ENCODE data around the gene TSG101. TPM values are rescaled to one million over a fixed set of nuclear protein-coding genes. Genes with fewer than 3 reads are reported as not detected.

TSG101 gene
- total RNA-seq, 1 experiment from 2014 or later = 78.4 TPM

GRCh38 chr11:18498039-18498438 lies 28.7 kb downstream of the TSG101 start:
- Mint-ChIP-seq H3K9me3 (ENCODE audit: unreplicated experiment) (peaks cover 10% of the 10 kb centered on the region), H3K27ac (ENCODE audit: low read depth, unreplicated experiment) (no peak overlapping the region), H3K4me3 (ENCODE audit: unreplicated experiment) (no peak overlapping the region), H3K36me3 (ENCODE audit: insufficient read depth, unreplicated experiment) (peaks cover 79% of the 10 kb centered on the region), H3K4me1 (ENCODE audit: insufficient read depth, unreplicated experiment) (no peaks in the 10 kb centered on the region), H3K27me3 (ENCODE audit: insufficient read depth, unreplicated experiment) (no peaks in the 10 kb centered on the region)
- TF ChIP-seq CTCF (IDR thresholded peaks at IDR 0.05; ENCODE audit: unreplicated experiment) = no peak
- ChIA-PET CTCF (interaction anchor here (0.6 kb wide), 1 partner anchor 19 kb away, joined by 3 read pairs; no protein-coding TSS in a partner anchor), POLR2A (no interaction called here)
- DNase-seq (ENCODE audit: unreplicated experiment) = no peak
- intact Hi-C loops (cut with micrococcal nuclease) = loop anchor here (10.0 kb wide), 1 partner anchor 253 kb away; the partner anchor contains the start of gene SAA2
- no TSS peak for BruUV-seq (replicated peaks)

GRCh38 chr11:18495703-18496102 lies 31.0 kb downstream of the TSG101 start:
- CTCF ChIA-PET = interaction anchor here (0.9 kb wide), 1 partner anchor 405 kb away, joined by 3 read pairs; no protein-coding TSS in a partner anchor
- POLR2A ChIA-PET = interaction anchor here (0.6 to 0.7 kb wide), 2 partner anchors 12 to 504 kb away, joined by 3 to 5 read pairs; no protein-coding TSS in a partner anchor
- Mint-ChIP-seq H3K36me3 (ENCODE audit: insufficient read depth, unreplicated experiment) (peaks cover 67% of the 10 kb centered on the region), H3K27me3 (ENCODE audit: insufficient read depth, unreplicated experiment) (no peaks in the 10 kb centered on the region), H3K4me1 (ENCODE audit: insufficient read depth, unreplicated experiment) (no peaks in the 10 kb centered on the region), H3K4me3 (ENCODE audit: unreplicated experiment) (no peak overlapping the region), H3K9me3 (ENCODE audit: unreplicated experiment) (no peaks in the 10 kb centered on the region), H3K27ac (ENCODE audit: low read depth, unreplicated experiment) (no peak overlapping the region)
- intact Hi-C loops (cut with micrococcal nuclease) = loop anchor here (10.0 kb wide), 1 partner anchor 251 kb away; the partner anchor contains the start of gene SAA2
- DNase-seq (ENCODE audit: unreplicated experiment) = no peak
- no TSS peak for BruUV-seq (replicated peaks)
- TF ChIP-seq CTCF (IDR thresholded peaks at IDR 0.05; ENCODE audit: unreplicated experiment) = no peak

- H3K4me3 Mint-ChIP-seq (ENCODE audit: unreplicated experiment) = no peak overlapping the region
- ChIA-PET POLR2A (interaction anchor here (0.7 to 0.8 kb wide), 2 partner anchors 25 to 99 kb away, joined by 3 to 4 read pairs; no protein-coding TSS in a partner anchor), CTCF (interaction anchor here (0.9 to 1.0 kb wide), 2 partner anchors 252 to 405 kb away, joined by 3 read pairs; no protein-coding TSS in a partner anchor)
- H3K36me3 Mint-ChIP-seq (ENCODE audit: insufficient read depth, unreplicated experiment) = peaks cover 67% of the 10 kb centered on the region
- no peak for DNase-seq (ENCODE audit: unreplicated experiment)
- no peaks in the 10 kb centered on the region for H3K4me1 Mint-ChIP-seq (ENCODE audit: insufficient read depth, unreplicated experiment)
- H3K9me3 Mint-ChIP-seq (ENCODE audit: unreplicated experiment) = no peaks in the 10 kb centered on the region
- intact Hi-C loops (cut with micrococcal nuclease) = loop anchor here (10.0 kb wide), 1 partner anchor 250 kb away; the partner anchor contains the start of gene SAA2
- no peak for TF ChIP-seq CTCF (IDR thresholded peaks at IDR 0.05; ENCODE audit: unreplicated experiment)
- BruUV-seq (replicated peaks) = no TSS peak
- H3K27ac Mint-ChIP-seq (ENCODE audit: low read depth, unreplicated experiment) = no peak overlapping the region
- H3K27me3 Mint-ChIP-seq (ENCODE audit: insufficient read depth, unreplicated experiment) = no peaks in the 10 kb centered on the region
Observed at GRCh38 chr11:18495271-18495670, 31.5 kb downstream of the TSG101 start.

GRCh38 chr11:18493310-18493709 lies 33.4 kb downstream of the TSG101 start:
- ChIA-PET CTCF (interaction anchor here (0.8 to 1.4 kb wide), 3 partner anchors 83 to 378 kb away, joined by 3 to 7 read pairs (median 4); no protein-coding TSS in a partner anchor), POLR2A (interaction anchor here (0.6 to 1.8 kb wide), 8 partner anchors 12 to 387 kb away, joined by 3 to 4 read pairs (median 4); partner anchors contain the start of genes LDHA and TSG101)
- Mint-ChIP-seq H3K9me3 (ENCODE audit: unreplicated experiment) (no peaks in the 10 kb centered on the region), H3K27me3 (ENCODE audit: insufficient read depth, unreplicated experiment) (no peaks in the 10 kb centered on the region), H3K4me1 (ENCODE audit: insufficient read depth, unreplicated experiment) (no peaks in the 10 kb centered on the region), H3K4me3 (ENCODE audit: unreplicated experiment) (no peak overlapping the region), H3K27ac (ENCODE audit: low read depth, unreplicated experiment) (no peak overlapping the region), H3K36me3 (ENCODE audit: insufficient read depth, unreplicated experiment) (peaks cover 72% of the 10 kb centered on the region)
- no TSS peak for BruUV-seq (replicated peaks)
- intact Hi-C loops (cut with micrococcal nuclease) = loop anchor here (10.0 kb wide), 1 partner anchor 249 kb away; the partner anchor contains the start of gene SAA2
- DNase-seq (ENCODE audit: unreplicated experiment) = no peak
- TF ChIP-seq CTCF (IDR thresholded peaks at IDR 0.05; ENCODE audit: unreplicated experiment) = no peak
